ENCODE measurements around the gene WDR53.

The WDR53 gene

DNA sequence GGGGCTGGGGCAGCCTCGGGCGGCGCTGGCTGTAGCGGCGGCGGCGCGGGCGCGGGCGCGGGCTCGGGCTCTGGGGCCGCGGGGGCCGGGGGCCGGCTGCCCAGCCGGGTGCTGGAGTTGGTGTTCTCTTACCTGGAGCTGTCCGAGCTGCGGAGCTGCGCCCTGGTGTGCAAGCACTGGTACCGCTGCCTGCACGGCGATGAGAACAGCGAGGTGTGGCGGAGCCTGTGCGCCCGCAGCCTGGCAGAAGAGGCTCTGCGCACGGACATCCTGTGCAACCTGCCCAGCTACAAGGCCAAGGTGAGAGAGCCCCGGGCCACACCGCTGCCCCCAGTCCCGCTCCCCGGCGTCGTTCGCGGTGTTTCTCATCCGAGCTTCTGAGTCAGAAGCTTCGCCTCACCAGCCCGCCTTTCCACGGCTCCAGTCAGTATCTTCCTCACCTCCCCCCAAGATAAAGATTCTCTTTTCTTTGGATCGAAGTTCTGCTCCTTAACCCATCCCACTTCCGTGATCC is 706 bp upstream of the WDR53 start:
- DNase-seq (ENCODE audit: low read depth): peak; percentile 61
- H3K4me3 ChIP-seq (ENCODE audit: low read depth, low read length): peak overlapping the region; percentile 84
- TF ChIP-seq, protein P1, sequence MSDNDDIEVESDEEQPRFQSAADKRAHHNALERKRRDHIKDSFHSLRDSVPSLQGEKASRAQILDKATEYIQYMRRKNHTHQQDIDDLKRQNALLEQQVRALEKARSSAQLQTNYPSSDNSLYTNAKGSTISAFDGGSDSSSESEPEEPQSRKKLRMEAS (IDR thresholded peaks at IDR 0.05; ENCODE audit: low read depth, low read length): 0 out of 2 replicates have a peak, but pooled peaks have one; percentile 10
- TF ChIP-seq, protein P2, sequence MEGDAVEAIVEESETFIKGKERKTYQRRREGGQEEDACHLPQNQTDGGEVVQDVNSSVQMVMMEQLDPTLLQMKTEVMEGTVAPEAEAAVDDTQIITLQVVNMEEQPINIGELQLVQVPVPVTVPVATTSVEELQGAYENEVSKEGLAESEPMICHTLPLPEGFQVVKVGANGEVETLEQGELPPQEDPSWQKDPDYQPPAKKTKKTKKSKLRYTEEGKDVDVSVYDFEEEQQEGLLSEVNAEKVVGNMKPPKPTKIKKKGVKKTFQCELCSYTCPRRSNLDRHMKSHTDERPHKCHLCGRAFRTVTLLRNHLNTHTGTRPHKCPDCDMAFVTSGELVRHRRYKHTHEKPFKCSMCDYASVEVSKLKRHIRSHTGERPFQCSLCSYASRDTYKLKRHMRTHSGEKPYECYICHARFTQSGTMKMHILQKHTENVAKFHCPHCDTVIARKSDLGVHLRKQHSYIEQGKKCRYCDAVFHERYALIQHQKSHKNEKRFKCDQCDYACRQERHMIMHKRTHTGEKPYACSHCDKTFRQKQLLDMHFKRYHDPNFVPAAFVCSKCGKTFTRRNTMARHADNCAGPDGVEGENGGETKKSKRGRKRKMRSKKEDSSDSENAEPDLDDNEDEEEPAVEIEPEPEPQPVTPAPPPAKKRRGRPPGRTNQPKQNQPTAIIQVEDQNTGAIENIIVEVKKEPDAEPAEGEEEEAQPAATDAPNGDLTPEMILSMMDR (IDR thresholded peaks at IDR 0.05; ENCODE audit: low read depth, low read length): no peak
- no peak for TF ChIP-seq MYC (IDR thresholded peaks at IDR 0.05; ENCODE audit: low read depth, low read length)
- no peak for TF ChIP-seq POLR2A (IDR thresholded peaks at IDR 0.05; ENCODE audit: extremely low read depth, insufficient read length)

DNA sequence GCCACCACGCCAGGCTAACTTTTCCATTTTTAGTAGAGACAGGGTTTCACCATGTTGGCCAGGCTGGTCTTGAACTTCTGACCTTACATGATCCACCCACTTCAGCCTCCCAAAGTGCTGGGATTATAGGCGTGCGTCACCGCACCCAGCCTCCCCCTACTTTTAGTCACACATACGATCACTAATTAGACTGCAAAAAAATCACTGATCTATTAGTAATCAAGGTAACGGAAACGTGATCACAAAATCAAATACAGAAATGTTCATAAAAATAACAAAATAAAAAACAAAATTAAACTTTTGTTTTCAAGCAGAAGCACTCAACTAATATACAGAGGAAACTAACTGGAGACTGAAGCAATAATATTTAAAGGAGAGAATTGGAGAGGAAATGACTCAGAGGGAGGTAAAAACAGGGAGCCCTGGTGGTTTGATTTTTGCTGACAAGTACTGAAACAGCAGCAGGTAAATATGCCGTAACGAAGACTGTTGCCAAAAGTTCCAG is 4.6 kb downstream of the WDR53 start:
- DNase-seq (ENCODE audit: low read depth): peak; percentile 49
- no peak overlapping the region for H3K4me3 ChIP-seq (ENCODE audit: low read depth, low read length)
- no peak for TF ChIP-seq POLR2A (IDR thresholded peaks at IDR 0.05; ENCODE audit: extremely low read depth, insufficient read length)
- TF ChIP-seq, protein P1 (IDR thresholded peaks at IDR 0.05; ENCODE audit: low read depth, low read length): no peak
- TF ChIP-seq MYC (IDR thresholded peaks at IDR 0.05; ENCODE audit: low read depth, low read length): no peak
- TF ChIP-seq, protein P2 (IDR thresholded peaks at IDR 0.05; ENCODE audit: low read depth, low read length): no peak

GRCh38 chr3:196559826-196560225 is 8.5 kb downstream of the WDR53 start:
- DNase-seq (ENCODE audit: low read depth): no peak
- no peak overlapping the region for H3K4me3 ChIP-seq (ENCODE audit: low read depth, low read length)
- TF ChIP-seq, protein P2 (IDR thresholded peaks at IDR 0.05; ENCODE audit: low read depth, low read length): no peak
- TF ChIP-seq POLR2A (IDR thresholded peaks at IDR 0.05; ENCODE audit: extremely low read depth, insufficient read length) (no peak), MYC (IDR thresholded peaks at IDR 0.05; ENCODE audit: low read depth, low read length) (no peak)
- TF ChIP-seq, protein P1 (IDR thresholded peaks at IDR 0.05; ENCODE audit: low read depth, low read length): no peak

GRCh38 chr3:196558476-196558875 is 9.9 kb downstream of the WDR53 start:
- TF ChIP-seq, protein P1 (IDR thresholded peaks at IDR 0.05; ENCODE audit: low read depth, low read length): no peak
- TF ChIP-seq MYC (IDR thresholded peaks at IDR 0.05; ENCODE audit: low read depth, low read length) (no peak), POLR2A (IDR thresholded peaks at IDR 0.05; ENCODE audit: extremely low read depth, insufficient read length) (no peak)
- TF ChIP-seq, protein P2 (IDR thresholded peaks at IDR 0.05; ENCODE audit: low read depth, low read length): no peak
- DNase-seq (ENCODE audit: low read depth): no peak
- no peak overlapping the region for H3K4me3 ChIP-seq (ENCODE audit: low read depth, low read length)

- no peak for DNase-seq (ENCODE audit: low read depth)
- no peak overlapping the region for H3K4me3 ChIP-seq (ENCODE audit: low read depth, low read length)
- TF ChIP-seq, protein P1 (IDR thresholded peaks at IDR 0.05; ENCODE audit: low read depth, low read length): no peak
- TF ChIP-seq MYC (IDR thresholded peaks at IDR 0.05; ENCODE audit: low read depth, low read length): no peak
- TF ChIP-seq, protein P2 (IDR thresholded peaks at IDR 0.05; ENCODE audit: low read depth, low read length): no peak
- no peak for TF ChIP-seq POLR2A (IDR thresholded peaks at IDR 0.05; ENCODE audit: extremely low read depth, insufficient read length)
Observed at GRCh38 chr3:196557236-196557635, 11.1 kb downstream of the WDR53 start.

All from NB4 (cell line).